B cell (primary cell): ENCODE measurements around the gene SERPINI1. TPM values are rescaled to one million over a fixed set of nuclear protein-coding genes. Genes with fewer than 3 reads are reported as not detected.
A peak's percentile ranks its signal among the peaks of the same experiment; 100 is the strongest.

Source experiments
- ATAC-seq: fragments of 200-7000 bp; cut with Tn5 transposase; one replicate; pipeline ENCODE4 v1.10.0; 2021; ENCODE audit warnings: low read depth, mild to moderate bottlenecking, moderate number of reproducible peaks, moderate library complexity
- CTCF ChIA-PET: fragments of 350-600 bp; sonication (Branson Sonifier 250); formaldehyde crosslinking; loops from one replicate; lab custom pipeline; 2021; ENCODE audit warnings: antibody characterized with exemption, inconsistent platforms; lab: Charles Lee
- POLR2A ChIA-PET: fragments of 350-600 bp; sonication (Branson Sonifier 250); formaldehyde crosslinking; loops from one replicate; lab custom pipeline; 2021; ENCODE audit warnings: antibody characterized with exemption; lab: Charles Lee
- DNase-seq: peaks from one replicate; pipeline ENCODE4 v3.0.0; 2013
- H2AFZ ChIP-seq: 2 replicates; pipeline ENCODE4 v1.6.1; 2012; ENCODE audit warnings: mild to moderate bottlenecking, low read depth, low read length; ENCODE audit not compliant: insufficient read depth, poor library complexity, severe bottlenecking
- H3K27ac ChIP-seq, 2 donors: 1 replicate in 1 of 2; 2 replicates in 1 of 2; pipeline ENCODE4 v1.5.1; 2012 to 2013; ENCODE audit warnings: low read length in 2 of 2, mild to moderate bottlenecking in 2 of 2, moderate library complexity in 1 of 2
- H3K27me3 ChIP-seq, 4 experiments: fragments of 200-600 bp in 1 of 4; sonication (generic) in 1 of 4; replicated peaks in 1 of 4; 1 replicate in 2 of 4; 2 replicates in 2 of 4; pipeline versions ENCODE4 v1.6.1 to v1.7.0; 2013 to 2016; ENCODE audit warnings: low read length in 3 of 4, mild to moderate bottlenecking in 2 of 4, mixed read lengths in 1 of 4, moderate library complexity in 1 of 4; ENCODE audit not compliant: insufficient read depth in 4 of 4, control insufficient read depth in 3 of 4; ENCODE audit errors: control extremely low read depth in 1 of 4
- H3K36me3 ChIP-seq, 2 experiments: replicated peaks in 1 of 2; 1 replicate in 1 of 2; 2 replicates in 1 of 2; pipeline versions ENCODE4 v1.6.1 to v1.7.1; 2013; ENCODE audit warnings: low read length in 1 of 2; ENCODE audit not compliant: insufficient read depth in 2 of 2, control insufficient read depth in 1 of 2; ENCODE audit errors: control extremely low read depth in 1 of 2, extremely low read depth in 1 of 2
- H3K4me1 ChIP-seq, 2 donors: fragments of 200-600 bp in 1 of 2; sonication (generic) in 1 of 2; 1 replicate in 1 of 2; 2 replicates in 1 of 2; pipeline versions ENCODE4 v1.5.1 to v1.6.1; 2013 to 2017; ENCODE audit warnings: low read length in 2 of 2; ENCODE audit not compliant: control insufficient read depth in 2 of 2, insufficient read depth in 2 of 2
- H3K4me2 ChIP-seq: replicated peaks from 2 replicates; pipeline ENCODE3; 2012; ENCODE audit warnings: mild to moderate bottlenecking, low read depth, low read length; ENCODE audit not compliant: poor library complexity, severe bottlenecking
- H3K4me3 ChIP-seq, 5 experiments: fragments of 200-600 bp in 1 of 5; sonication (generic) in 1 of 5; 1 replicate in 3 of 5; 2 replicates in 2 of 5; pipeline versions ENCODE4 v1.5.1 to v1.7.0; 2011 to 2016; ENCODE audit warnings: low read length in 4 of 5, mild to moderate bottlenecking in 4 of 5, low read depth in 2 of 5, control low read depth in 1 of 5, moderate library complexity in 1 of 5; ENCODE audit not compliant: insufficient read depth in 1 of 5; ENCODE audit errors: control extremely low read depth in 1 of 5, extremely low read depth in 1 of 5
- H3K79me2 ChIP-seq: fragments of 200-600 bp; sonication (generic); one replicate; pipeline ENCODE4 v1.6.0; 2016; ENCODE audit warnings: low read length; ENCODE audit not compliant: control insufficient read depth, insufficient read depth
- H3K9ac ChIP-seq: fragments of 200-600 bp; sonication (generic); 2 replicates; pipeline ENCODE4 v1.6.1; 2017; ENCODE audit warnings: mild to moderate bottlenecking, low read length, moderate library complexity
- H3K9me3 ChIP-seq, 3 donors: one replicate each; pipeline versions ENCODE4 v1.6.1 to v1.7.1; 2013; ENCODE audit warnings: low read length in 2 of 3; ENCODE audit not compliant: control insufficient read depth in 2 of 3, insufficient read depth in 1 of 3; ENCODE audit errors: control extremely low read depth in 1 of 3
- H4K20me1 ChIP-seq: 2 replicates; pipeline ENCODE4 v1.6.0; 2012; ENCODE audit warnings: mild to moderate bottlenecking, low read length; ENCODE audit not compliant: insufficient read depth, control insufficient read depth, poor library complexity, severe bottlenecking
- H3K27ac Mint-ChIP-seq: one replicate; pipeline ENCODE4 v1.8.0; 2021; ENCODE audit warnings: mixed read lengths
- H3K27me3 Mint-ChIP-seq: one replicate; pipeline ENCODE4 v1.8.0; 2021; ENCODE audit warnings: mixed read lengths
- H3K4me1 Mint-ChIP-seq: one replicate; pipeline ENCODE4 v1.8.0; 2021; ENCODE audit warnings: mixed read lengths
- H3K4me3 Mint-ChIP-seq: one replicate; pipeline ENCODE4 v1.8.0; 2021; ENCODE audit warnings: mixed read lengths
- H3K9me3 Mint-ChIP-seq: one replicate; pipeline ENCODE4 v1.8.0; 2022; ENCODE audit warnings: mixed read lengths; ENCODE audit not compliant: insufficient read depth
- CTCF ChIP-seq: fragments of 200-600 bp; IDR thresholded peaks from one replicate; pipeline ENCODE4 v1.8.0; 2022; ENCODE audit warnings: antibody characterized with exemption, mild to moderate bottlenecking
- EZH2 ChIP-seq: IDR thresholded peaks from 2 replicates; pipeline ENCODE4 v1.6.1; 2012; ENCODE audit warnings: borderline replicate concordance, low read depth, mild to moderate bottlenecking, moderate library complexity, low read length; ENCODE audit not compliant: insufficient read depth, poor library complexity, severe bottlenecking
- WGBS: methylation state at CpG from one replicate; pipeline ENCODE4 v1.1.5; 2013; ENCODE audit warnings: missing lambda C conversion rate; ENCODE audit not compliant: insufficient coverage; 5-methylcytosine and 5-hydroxymethylcytosine counted together
- intact Hi-C: fragments of 100-400 bp; cut with micrococcal nuclease; formaldehyde crosslinking; loops from one replicate; pipeline ENCODE4 v1.10.0; 2022
- polyA plus RNA-seq: library from polyadenylated mRNA; depleted of rRNA; stranded (reverse); fragments of >200 nt; gene quantifications from 2 replicates; pipeline ENCODE4 v1.2.3, GENCODE V29; 2012
- total RNA-seq, 2 donors: library from RNA; stranded (reverse); fragments of 120-200 nt in 1 of 2; gene quantifications; 1 replicate in 1 of 2; 2 replicates in 1 of 2; pipeline versions ENCODE4 v1.2.3 to v1.2.4, GENCODE V29; 2013 to 2022

SERPINI1 gene
- total and polyA plus RNA-seq, 2 donors (not counting 1 experiment from before 2014, with no cell fraction given) = 6.8 to 7.0 TPM

GRCh38 chr3:167754049-167754448, 18.5 kb downstream of the SERPINI1 start:
- H4K20me1 ChIP-seq = no peaks in the 10 kb centered on the region
- POLR2A ChIA-PET = no interaction called here
- H3K9me3 Mint-ChIP-seq = no peaks in the 10 kb centered on the region
- H2AFZ ChIP-seq = no peak overlapping the region
- H3K4me1 ChIP-seq = peaks cover 28 to 47% of the 10 kb centered on the region in 2 donors
- H3K27ac Mint-ChIP-seq = peak overlapping the region; percentile 75
- CTCF ChIA-PET = no interaction called here
- peak overlapping the region; percentile 0 for H3K4me2 ChIP-seq
- H3K4me1 Mint-ChIP-seq = peaks cover 55% of the 10 kb centered on the region
- peak overlapping the region; percentile 3 for H3K9ac ChIP-seq
- H3K27ac ChIP-seq = peak overlapping the region in 1 of 2 donors; percentile 83
- TF ChIP-seq CTCF (no peak), EZH2 (no peak)
- DNase-seq (peak; percentile 41), ATAC-seq (no peak)
- no peaks in the 10 kb centered on the region for H3K27me3 ChIP-seq
- H3K9me3 ChIP-seq = no peaks in the 10 kb centered on the region
- H3K27me3 Mint-ChIP-seq = no peaks in the 10 kb centered on the region
- H3K4me3 ChIP-seq = no peak overlapping the region
- intact Hi-C loops = loop anchor here (5.0 kb wide), 1 partner anchor 343 kb away; the partner anchor contains the start of gene GOLIM4
- H3K4me3 Mint-ChIP-seq = no peak overlapping the region
- H3K79me2 ChIP-seq = peaks cover 24% of the 10 kb centered on the region
- no peaks in the 10 kb centered on the region for H3K36me3 ChIP-seq

GRCh38 chr3:167761302-167761701, 25.8 kb downstream of the SERPINI1 start:
- POLR2A ChIA-PET = no interaction called here
- H3K27me3 ChIP-seq = no peaks in the 10 kb centered on the region
- no peak overlapping the region for H3K27ac Mint-ChIP-seq
- peaks cover 8 to 12% of the 10 kb centered on the region in 2 donors for H3K4me1 ChIP-seq
- no peak overlapping the region for H3K27ac ChIP-seq
- H3K9me3 ChIP-seq = peaks cover 0 to 7% (median 0%) of the 10 kb centered on the region in 3 donors
- no peaks in the 10 kb centered on the region for H3K27me3 Mint-ChIP-seq
- H3K79me2 ChIP-seq = peaks cover 12% of the 10 kb centered on the region
- no peak for TF ChIP-seq EZH2
- TF ChIP-seq CTCF = no peak
- H3K36me3 ChIP-seq = no peaks in the 10 kb centered on the region
- no peak overlapping the region for H3K9ac ChIP-seq
- ATAC-seq (no peak), DNase-seq (no peak)
- H3K4me3 Mint-ChIP-seq = no peak overlapping the region
- no CpG with 5 or more reads among the region's 1 CpG for WGBS
- H3K4me3 ChIP-seq = no peak overlapping the region
- H4K20me1 ChIP-seq = no peaks in the 10 kb centered on the region
- CTCF ChIA-PET = interaction anchor here (1.7 kb wide), 1 partner anchor 20 kb away, joined by 5 read pairs; no protein-coding TSS in a partner anchor
- no peaks in the 10 kb centered on the region for H3K9me3 Mint-ChIP-seq
- H3K4me2 ChIP-seq = no peak overlapping the region
- H2AFZ ChIP-seq = no peak overlapping the region
- intact Hi-C loops = no loop called here
- H3K4me1 Mint-ChIP-seq = peaks cover 14% of the 10 kb centered on the region
